ENCODE results near the gene NELL1. TPM values are rescaled to one million over a fixed set of nuclear protein-coding genes. Genes with fewer than 3 reads are reported as not detected.

NELL1 gene
- total RNA-seq, 1 experiment from 2014 or later: 0.34 TPM

Other genes starting within 250 kb of the NELL1 start
- gene SLC6A5, start 70.0 kb upstream of the NELL1 start, total RNA-seq (2014; rRNA removed; shearing (Covaris generic)): not detected in 2 replicates